WTC11 (cell line): ENCODE results near the gene MMP21. TPM values are rescaled to one million over a fixed set of nuclear protein-coding genes. Genes with fewer than 3 reads are reported as not detected.

ENCODE experiments used
- ATAC-seq: fragments of 200-7000 bp; cut with Tn5 transposase; 2 replicates; pipeline ENCODE4 v1.10.0; 2021; ENCODE audit warnings: mild to moderate bottlenecking, moderate library complexity
- CTCF ChIA-PET: fragments of 300-600 bp; sonication (Branson Sonifier 250); formaldehyde crosslinking; loops from one replicate; lab custom pipeline; 2021; ENCODE audit warnings: antibody characterized with exemption; lab: Charles Lee
- POLR2A ChIA-PET: fragments of 350-600 bp; sonication (Branson Sonifier 250); formaldehyde crosslinking; loops from one replicate; lab custom pipeline; 2021; ENCODE audit warnings: antibody characterized with exemption; lab: Charles Lee
- DNase-seq: peaks from one replicate; pipeline ENCODE4 v3.0.0; 2021; ENCODE audit warnings: low spot score
- H3K27ac Mint-ChIP-seq: 2 replicates; pipeline ENCODE4 v1.8.0; 2021; ENCODE audit warnings: mixed read lengths
- H3K27me3 Mint-ChIP-seq: 2 replicates; pipeline ENCODE4 v1.8.0; 2021; ENCODE audit warnings: low read depth, mild to moderate bottlenecking, moderate library complexity, mixed read lengths
- H3K36me3 Mint-ChIP-seq: 2 replicates; pipeline ENCODE4 v1.8.0; 2021; ENCODE audit warnings: mixed read lengths
- H3K4me1 Mint-ChIP-seq: 2 replicates; pipeline ENCODE4 v1.8.0; 2022; ENCODE audit warnings: mixed read lengths
- H3K4me3 Mint-ChIP-seq: 2 replicates; pipeline ENCODE4 v1.8.0; 2021; ENCODE audit warnings: mild to moderate bottlenecking, moderate library complexity, mixed read lengths
- H3K9me3 Mint-ChIP-seq: 2 replicates; pipeline ENCODE4 v1.8.0; 2021; ENCODE audit warnings: mixed read lengths
- AFF4 ChIP-seq: sonication (generic); formaldehyde crosslinking; IDR thresholded peaks from 2 replicates; pipeline ENCODE4 v1.8.1; 2023; ENCODE audit warnings: mild to moderate bottlenecking, missing genetic modification reagents, borderline replicate concordance
- CBFB ChIP-seq: sonication (generic); formaldehyde crosslinking; IDR thresholded peaks from 2 replicates; pipeline ENCODE4 v1.8.1; 2022; ENCODE audit warnings: mild to moderate bottlenecking, low read depth, missing genetic modification reagents
- E2F1 ChIP-seq: sonication (generic); formaldehyde crosslinking; IDR thresholded peaks from 2 replicates; pipeline ENCODE4 v1.8.0; 2022; ENCODE audit warnings: mild to moderate bottlenecking, missing genetic modification reagents
- GABPB1 ChIP-seq: sonication (generic); formaldehyde crosslinking; IDR thresholded peaks from 2 replicates; pipeline ENCODE4 v1.8.1; 2023; ENCODE audit warnings: mild to moderate bottlenecking, missing genetic modification reagents
- HMGA2 ChIP-seq: fragments of 250-450 bp; sonication (Bioruptor Pico); IDR thresholded peaks from 2 replicates; pipeline ENCODE4 v1.4.0; 2021; ENCODE audit warnings: mild to moderate bottlenecking, moderate library complexity
- PRDM15 ChIP-seq: sonication (generic); formaldehyde crosslinking; IDR thresholded peaks from 2 replicates; pipeline ENCODE4 v1.8.0; 2022; ENCODE audit warnings: missing genetic modification reagents
- PREB ChIP-seq: sonication (generic); formaldehyde crosslinking; IDR thresholded peaks from 2 replicates; pipeline ENCODE4 v1.8.1; 2022; ENCODE audit warnings: mild to moderate bottlenecking, missing genetic modification reagents, moderate library complexity, borderline replicate concordance
- PRRX2 ChIP-seq: fragments of 250-450 bp; sonication (Bioruptor Pico); IDR thresholded peaks from 2 replicates; pipeline ENCODE4 v1.8.0; 2021; ENCODE audit warnings: mild to moderate bottlenecking
- RELA ChIP-seq: sonication (generic); formaldehyde crosslinking; IDR thresholded peaks from 2 replicates; pipeline ENCODE4 v1.8.1; 2022; ENCODE audit warnings: missing genetic modification reagents, mild to moderate bottlenecking, borderline replicate concordance
- SOX15 ChIP-seq: fragments of 250-450 bp; sonication (Bioruptor Pico); IDR thresholded peaks from 2 replicates; pipeline ENCODE4 v1.9.0; 2021; ENCODE audit warnings: mild to moderate bottlenecking
- STAT6 ChIP-seq: sonication (generic); formaldehyde crosslinking; conservative IDR thresholded peaks from 2 replicates; pipeline ENCODE4 v1.8.1; 2023; ENCODE audit warnings: mild to moderate bottlenecking, low read depth, missing genetic modification reagents, moderate library complexity
- TEAD4 ChIP-seq: sonication (generic); formaldehyde crosslinking; IDR thresholded peaks from 2 replicates; pipeline ENCODE4 v1.8.0; 2022; ENCODE audit warnings: mild to moderate bottlenecking, missing genetic modification reagents
- USF2 ChIP-seq: sonication (generic); formaldehyde crosslinking; IDR thresholded peaks from 2 replicates; pipeline ENCODE4 v1.8.1; 2023; ENCODE audit warnings: mild to moderate bottlenecking, missing genetic modification reagents, moderate library complexity
- ZBTB43 ChIP-seq: sonication (generic); formaldehyde crosslinking; IDR thresholded peaks from 2 replicates; pipeline ENCODE4 v1.8.1; 2023; ENCODE audit warnings: mild to moderate bottlenecking, missing genetic modification reagents
- ZNF281 ChIP-seq: sonication (generic); formaldehyde crosslinking; IDR thresholded peaks from 2 replicates; pipeline ENCODE4 v1.8.0; 2023; ENCODE audit warnings: mild to moderate bottlenecking, missing genetic modification reagents
- ZNF416 ChIP-seq: fragments of 250-450 bp; sonication (Bioruptor Pico); IDR thresholded peaks from 2 replicates; pipeline ENCODE4 v1.9.0; 2021; ENCODE audit warnings: mild to moderate bottlenecking, inconsistent platforms
- ZNF671 ChIP-seq: fragments of 250-450 bp; sonication (Bioruptor Pico); IDR thresholded peaks from 2 replicates; pipeline ENCODE4 v1.8.0; 2021; ENCODE audit warnings: mild to moderate bottlenecking
- ZSCAN18 ChIP-seq: fragments of 250-450 bp; sonication (Bioruptor Pico); IDR thresholded peaks from 2 replicates; pipeline ENCODE4 v2.1.2; 2022; ENCODE audit warnings: mild to moderate bottlenecking, moderate library complexity
- total RNA-seq: library from RNA; stranded (reverse); gene quantifications from 3 replicates; pipeline ENCODE4 v1.2.3, GENCODE V29; 2021

The MMP21 gene
- total RNA-seq, 1 experiment from 2014 or later, result not detected

- Mint-ChIP-seq H3K4me3 (no peak overlapping the region), H3K36me3 (peaks cover 75% of the 10 kb centered on the region), H3K4me1 (no peaks in the 10 kb centered on the region), H3K9me3 (no peaks in the 10 kb centered on the region), H3K27ac (no peak overlapping the region), H3K27me3 (no peaks in the 10 kb centered on the region)
- ATAC-seq (no peak), DNase-seq (no peak)
- POLR2A ChIA-PET, result no interaction called here
- no peak for TF ChIP-seq GABPB1 (CRISPR knock-in tag)
- TF ChIP-seq ZNF671 (CRISPR knock-in tag), result no peak
- TF ChIP-seq SOX15 (CRISPR knock-in tag), result no peak
- no peak for TF ChIP-seq RELA
- no peak for TF ChIP-seq E2F1
- TF ChIP-seq AFF4 (CRISPR knock-in tag), result no peak
- TF ChIP-seq ZSCAN18 (CRISPR knock-in tag), result no peak
- no peak for TF ChIP-seq ZBTB43 (CRISPR knock-in tag)
- TF ChIP-seq ZNF281 (CRISPR knock-in tag), result no peak
- TF ChIP-seq ZNF416 (CRISPR knock-in tag), result no peak
- no peak for TF ChIP-seq PREB
- no peak for TF ChIP-seq PRDM15 (CRISPR knock-in tag)
- TF ChIP-seq TEAD4 (CRISPR knock-in tag), result no peak
- TF ChIP-seq CBFB (CRISPR knock-in tag), result no peak
- TF ChIP-seq HMGA2 (CRISPR knock-in tag), result no peak
- no peak for TF ChIP-seq PRRX2 (CRISPR knock-in tag)
- TF ChIP-seq STAT6 (CRISPR knock-in tag), result no peak
- no peak for TF ChIP-seq USF2 (CRISPR knock-in tag)
- CTCF ChIA-PET, result interaction anchor here (0.6 kb wide), 1 partner anchor 108 kb away, joined by 4 read pairs; no protein-coding TSS in a partner anchor
Measured at GRCh38 chr10:125747417-125747816, 28.2 kb downstream of the MMP21 start.
